Measurements from ENCODE around the gene PNCK.

DNA sequence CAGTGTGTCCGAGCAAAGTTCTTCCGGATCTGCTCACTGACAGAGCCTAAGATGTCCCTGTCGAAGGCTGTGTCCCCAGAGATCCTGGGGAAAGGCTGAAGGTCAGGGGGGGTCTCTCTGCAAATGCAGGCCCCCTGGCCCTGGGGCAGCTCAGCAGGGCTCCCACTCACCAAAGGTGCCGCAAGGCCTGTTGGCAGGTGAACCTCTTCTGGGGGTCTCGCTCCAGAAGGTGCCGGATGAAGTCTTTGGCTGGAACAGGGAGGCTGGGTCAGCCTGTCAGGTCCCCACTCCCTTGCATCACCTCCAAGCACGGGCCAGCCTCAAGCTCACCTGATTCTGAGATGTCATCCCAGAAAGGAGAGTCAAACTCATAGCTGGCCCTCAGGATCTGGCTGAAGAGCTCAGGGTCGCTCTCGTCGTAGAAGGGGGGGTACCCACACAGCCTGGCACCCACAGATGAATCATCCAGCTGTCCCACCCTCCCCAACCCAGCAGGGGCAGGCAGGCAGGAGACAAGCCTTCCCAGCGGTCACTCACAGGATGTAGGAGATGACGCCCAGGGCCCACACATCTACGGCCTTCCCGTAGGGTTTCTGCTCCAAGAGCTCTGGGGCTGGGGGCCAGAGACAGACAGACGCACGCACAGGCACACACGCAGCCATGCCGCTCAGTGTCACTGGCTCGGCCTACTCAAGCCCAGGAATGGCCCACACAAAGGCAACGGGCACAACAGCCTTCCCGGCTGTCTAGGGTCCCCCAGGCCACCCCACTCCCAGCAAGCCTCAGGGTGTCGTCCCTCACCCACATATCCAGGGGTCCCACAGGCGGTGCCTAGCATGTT, 2.6 kb downstream of the PNCK start:
- no peak for TF ChIP-seq POLR2A (IDR thresholded peaks at IDR 0.05)
- TF ChIP-seq CTCF (IDR thresholded peaks at IDR 0.05) = no peak
